ENCODE data around the gene GNAO1.
A peak's percentile ranks its signal among the peaks of the same experiment; 100 is the strongest.

Gene GNAO1

DNA sequence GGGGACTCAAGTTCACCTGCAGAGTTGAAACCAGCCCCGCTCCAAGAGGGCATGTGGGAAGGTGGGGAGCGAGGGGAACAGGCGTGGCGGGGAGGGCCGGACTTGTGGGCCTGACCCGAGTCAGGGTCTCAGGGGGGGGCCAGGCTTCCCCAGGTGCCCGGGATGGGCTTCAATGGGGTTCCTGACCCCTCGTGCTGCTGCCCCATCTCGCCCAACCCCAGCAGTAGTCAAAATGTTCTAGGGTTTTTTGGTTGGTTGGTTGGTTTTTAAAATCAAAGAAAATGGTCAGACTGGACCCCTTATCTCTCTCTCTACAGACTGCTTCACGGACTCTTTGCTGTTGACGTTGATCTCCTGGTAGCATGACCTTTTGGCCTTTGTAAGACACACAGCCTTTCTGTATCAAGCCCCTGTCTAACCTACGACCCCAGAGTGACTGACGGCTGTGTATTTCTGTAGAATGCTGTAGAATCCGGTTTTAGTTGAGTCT, 164.5 kb downstream of the GNAO1 start:
- peak overlapping the region; percentile 70 to 74 for H3K27ac ChIP-seq
- H3K4me1 ChIP-seq, result peaks cover 0 to 12% (median 0%) of the 10 kb centered on the region in 4 donors
- no peak for TF ChIP-seq CTCF (IDR thresholded peaks at IDR 0.05)
- no peaks in the 10 kb centered on the region for H3K9me3 ChIP-seq
- H3K4me3 ChIP-seq, result peak overlapping the region in 1 of 2 donors; percentile 63
- intact Hi-C loops (cut with DNase I; ENCODE audit: low total_unique reads), result no loop called here
- DNase-seq, result peak; percentile 18 to 55
- no peaks in the 10 kb centered on the region for H3K27me3 ChIP-seq
- peaks cover 0 to 11% (median 0%) of the 10 kb centered on the region in 3 donors for H3K36me3 ChIP-seq

DNA sequence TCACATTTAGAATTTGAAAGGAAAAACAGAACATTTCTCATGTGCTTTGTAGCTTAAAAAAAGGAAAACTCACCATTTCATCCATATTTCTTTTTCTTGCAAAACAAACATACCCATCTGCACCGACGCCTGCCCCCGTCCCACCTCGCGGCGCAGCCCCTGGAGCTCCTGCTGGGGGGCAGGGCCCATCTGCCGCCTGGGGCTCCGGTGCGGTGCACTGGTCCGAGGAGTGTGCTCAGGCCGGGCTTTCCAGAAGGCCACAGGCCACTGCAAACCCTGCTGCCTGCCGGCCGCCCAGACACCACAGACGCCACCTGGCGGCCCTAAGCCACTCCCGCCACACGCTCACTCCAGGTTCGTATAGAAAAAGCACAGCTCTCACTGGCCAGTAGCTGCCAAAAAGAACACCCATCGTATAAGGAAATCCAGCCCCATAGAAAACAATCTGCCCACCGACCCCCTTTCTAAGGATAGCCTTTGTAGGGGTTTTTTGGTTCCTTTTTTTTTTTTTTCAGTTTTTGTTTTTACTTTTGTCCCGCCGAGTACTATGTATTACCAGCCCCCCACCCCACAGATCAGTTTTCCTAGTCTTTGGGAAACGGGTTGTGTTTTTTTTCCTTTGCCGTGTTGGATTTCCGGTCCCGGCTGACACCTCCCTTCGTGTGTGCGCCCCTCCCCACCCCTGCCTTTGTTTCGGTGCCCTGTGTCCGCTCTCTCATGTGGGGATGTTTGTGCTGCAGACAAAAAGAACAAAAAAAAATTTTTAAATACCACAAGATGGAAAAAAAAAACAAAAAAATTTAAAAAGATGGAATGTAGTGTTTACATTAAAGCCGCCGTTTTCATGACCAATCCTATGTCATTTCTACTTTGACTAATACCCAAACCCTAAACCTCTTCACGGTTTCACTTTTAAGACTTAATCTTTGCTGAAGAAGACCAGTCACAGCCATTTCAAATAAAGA, 165.3 kb downstream of the GNAO1 start:
- peak; percentile 70 to 87 for TF ChIP-seq CTCF (IDR thresholded peaks at IDR 0.05)

GRCh38 chr16:56357241-56357764, 166.0 kb downstream of the GNAO1 start:
- H3K4me3 ChIP-seq, result peak overlapping the region; percentile 55 to 63
- intact Hi-C loops (cut with DNase I; ENCODE audit: low total_unique reads), result no loop called here
- peak in 1 of 2 donors; percentile 64 for DNase-seq
- no peaks in the 10 kb centered on the region for H3K9me3 ChIP-seq
- peak overlapping the region; percentile 70 to 74 for H3K27ac ChIP-seq
- peaks cover 0 to 22% (median 5%) of the 10 kb centered on the region in 3 donors for H3K36me3 ChIP-seq
- no peaks in the 10 kb centered on the region for H3K27me3 ChIP-seq
- H3K4me1 ChIP-seq, result peaks cover 0 to 12% (median 0%) of the 10 kb centered on the region in 4 donors
- TF ChIP-seq CTCF (IDR thresholded peaks at IDR 0.05), result no peak

More for the DNA sequence above, 165.3 kb downstream of the GNAO1 start:
- peak; percentile 81 to 88 for DNase-seq
- intact Hi-C loops (cut with DNase I; ENCODE audit: low total_unique reads), result no loop called here
- H3K4me3 ChIP-seq, result peak overlapping the region; percentile 55 to 63
- no peaks in the 10 kb centered on the region for H3K27me3 ChIP-seq
- peak overlapping the region; percentile 70 to 74 for H3K27ac ChIP-seq
- no peaks in the 10 kb centered on the region for H3K9me3 ChIP-seq
- H3K4me1 ChIP-seq, result peaks cover 0 to 12% (median 0%) of the 10 kb centered on the region in 4 donors
- H3K36me3 ChIP-seq, result peaks cover 0 to 14% (median 0%) of the 10 kb centered on the region in 3 donors

- intact Hi-C loops (cut with DNase I; ENCODE audit: low total_unique reads), result no loop called here
- H3K9me3 ChIP-seq, result no peaks in the 10 kb centered on the region
- H3K4me3 ChIP-seq, result no peak overlapping the region
- no peak for TF ChIP-seq CTCF (IDR thresholded peaks at IDR 0.05)
- peaks cover 0 to 12% (median 0%) of the 10 kb centered on the region in 4 donors for H3K4me1 ChIP-seq
- peaks cover 3 to 27% (median 11%) of the 10 kb centered on the region in 3 donors for H3K36me3 ChIP-seq
- no peaks in the 10 kb centered on the region for H3K27me3 ChIP-seq
- peak in 1 of 2 donors; percentile 62 for DNase-seq
- peak overlapping the region; percentile 70 to 74 for H3K27ac ChIP-seq
Observed at GRCh38 chr16:56357765-56358322, 166.6 kb downstream of the GNAO1 start.

DNA sequence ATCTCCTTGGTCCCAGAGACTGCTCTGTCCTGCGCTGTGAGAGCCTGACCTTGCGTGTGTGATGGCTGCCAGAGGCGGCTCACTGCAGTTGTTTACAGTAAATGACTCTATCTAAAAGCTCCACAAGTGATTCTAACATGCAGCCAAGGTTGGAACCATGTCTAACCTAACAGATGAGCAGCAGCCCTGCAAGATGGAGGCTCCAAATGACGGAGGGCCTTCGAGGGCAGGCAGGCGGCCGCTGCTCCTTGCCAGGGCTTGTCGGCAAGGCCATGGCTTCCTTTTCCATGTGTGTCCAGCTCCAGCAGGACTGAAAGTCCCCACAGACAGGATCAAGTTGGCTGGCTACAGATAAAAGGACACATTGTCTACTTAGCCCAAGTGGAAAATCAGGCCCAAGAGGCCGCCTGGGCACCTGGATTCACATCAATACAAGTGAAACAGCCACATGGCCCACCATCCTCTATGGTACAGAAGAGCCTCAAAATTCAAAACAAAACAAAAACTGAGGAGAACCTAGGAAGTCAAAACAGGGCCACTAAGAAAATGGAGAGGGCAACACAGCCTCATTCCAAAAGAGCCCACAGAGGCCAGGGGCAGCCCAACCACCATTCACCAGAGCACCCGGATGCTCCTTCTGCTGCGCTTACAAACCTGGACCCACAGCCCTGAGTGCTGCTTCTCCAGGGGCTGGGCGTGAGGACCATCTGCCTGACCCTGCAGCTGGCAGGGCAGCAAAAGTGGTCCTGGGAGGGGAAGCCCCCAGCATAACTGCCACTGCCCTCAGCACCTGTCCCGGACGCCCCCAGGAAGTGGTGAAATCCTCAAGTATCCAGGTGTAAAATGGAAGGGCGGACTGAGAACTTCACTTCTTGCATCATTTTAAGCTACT, 169.1 kb downstream of the GNAO1 start:
- H3K27me3 ChIP-seq, result no peaks in the 10 kb centered on the region
- H3K36me3 ChIP-seq, result peaks cover 27 to 52% (median 36%) of the 10 kb centered on the region in 3 donors
- no peak overlapping the region for H3K27ac ChIP-seq
- H3K4me3 ChIP-seq, result no peak overlapping the region
- no peaks in the 10 kb centered on the region for H3K9me3 ChIP-seq
- intact Hi-C loops (cut with DNase I; ENCODE audit: low total_unique reads), result no loop called here
- peak in 1 of 2 donors; percentile 56 for DNase-seq
- H3K4me1 ChIP-seq, result peaks cover 0 to 12% (median 0%) of the 10 kb centered on the region in 4 donors
- no peak for TF ChIP-seq CTCF (IDR thresholded peaks at IDR 0.05)
